HepG2 (cell line): ENCODE measurements around the gene VPS13D. TPM values are rescaled to one million over a fixed set of nuclear protein-coding genes. Genes with fewer than 3 reads are reported as not detected.

ENCODE experiments used
- ATAC-seq: fragments of 200-7000 bp; cut with Tn5 transposase; 3 replicates; pipeline ENCODE4 v1.9.1; 2020; ENCODE audit warnings: mild to moderate bottlenecking, moderate library complexity
- BruUV-seq: library from RNA; stranded (reverse); fragments of 400-500 nt; replicated peaks from 2 replicates; lab custom pipeline; 2021; lab: Mats Ljungman, UMichigan
- CTCF ChIA-PET: fragments of 300-600 bp; formaldehyde crosslinking; extraction: SDS; loops from one replicate; lab custom pipeline; 2021; ENCODE audit warnings: low total read pairs, inconsistent platforms, low intra/inter-chr PET ratio; lab: Yijun Ruan, JAX
- POLR2A ChIA-PET: fragments of 350-600 bp; sonication (Branson Sonifier 250); formaldehyde crosslinking; loops from one replicate; lab custom pipeline; 2020; ENCODE audit warnings: antibody characterized with exemption, inconsistent platforms; lab: Yijun Ruan, JAX
- DNase-seq: peaks from one replicate; pipeline ENCODE4 v3.0.0-alpha.2; 2015; ENCODE audit warnings: low spot score
- FAIRE-seq: peaks from 3 replicates; lab custom pipeline; 2011; peaks lifted over from hg19 to GRCh38; lab: Jason Lieb, UNC
- H2AFZ ChIP-seq: one replicate; pipeline ENCODE4 v1.6.1; 2011; ENCODE audit warnings: low read length, inconsistent platforms
- H3K27ac ChIP-seq: fragments of 300-600 bp; 3 replicates; pipeline ENCODE4 v1.8.0; 2011; ENCODE audit warnings: mixed run types, mild to moderate bottlenecking, mixed read lengths, low read length, inconsistent platforms; ENCODE audit not compliant: insufficient read depth; ENCODE audit errors: extremely low read length
- H3K27me3 ChIP-seq, 2 experiments: fragments of 200-600 bp in 1 of 2; 2 replicates in 1 of 2; 3 replicates in 1 of 2; pipeline versions ENCODE4 v1.6.0 to v1.8.0; 2011; ENCODE audit warnings: low read length in 2 of 2, mild to moderate bottlenecking in 2 of 2, moderate library complexity in 2 of 2, inconsistent platforms in 1 of 2; ENCODE audit not compliant: insufficient read depth in 2 of 2, control insufficient read depth in 1 of 2
- H3K36me3 ChIP-seq, 2 experiments: fragments of 200-600 bp in 1 of 2; replicated peaks in 1 of 2; 2 replicates in 1 of 2; 3 replicates in 1 of 2; pipeline versions ENCODE4 v1.5.1 to v1.8.0; 2011; ENCODE audit warnings: low read length in 2 of 2, inconsistent platforms in 1 of 2; ENCODE audit not compliant: insufficient read depth in 2 of 2, control insufficient read depth in 1 of 2
- H3K4me1 ChIP-seq: 2 replicates; pipeline ENCODE4 v1.5.1; 2012; ENCODE audit warnings: low read length, inconsistent platforms; ENCODE audit not compliant: insufficient read depth
- H3K4me2 ChIP-seq: 2 replicates; pipeline ENCODE4 v1.6.0; 2011; ENCODE audit warnings: low read depth, low read length, inconsistent platforms
- H3K4me3 ChIP-seq, 3 experiments: fragments of 200-600 bp in 1 of 3; sonication (generic), shearing (Covaris generic) in 1 of 3; replicated peaks in 1 of 3; 2 replicates each; pipeline ENCODE4 v1.5.1; 2011 to 2016; ENCODE audit warnings: low read length in 3 of 3, inconsistent platforms in 2 of 3, low read depth in 2 of 3, mild to moderate bottlenecking in 2 of 3, control low read depth in 1 of 3, mixed read lengths in 1 of 3; ENCODE audit not compliant: insufficient read depth in 1 of 3
- H3K79me2 ChIP-seq: one replicate; pipeline ENCODE4 v1.6.1; 2011; ENCODE audit warnings: low read length, inconsistent platforms; ENCODE audit not compliant: insufficient read depth
- H3K9ac ChIP-seq: 2 replicates; pipeline ENCODE4 v1.6.0; 2011; ENCODE audit warnings: mild to moderate bottlenecking, low read depth, low read length, inconsistent platforms; ENCODE audit not compliant: insufficient read depth
- H3K9me3 ChIP-seq: 2 replicates; pipeline ENCODE4 v1.5.1; 2012; ENCODE audit warnings: mild to moderate bottlenecking, low read length
- H4K20me1 ChIP-seq: 2 replicates; pipeline ENCODE4 v1.6.0; 2011; ENCODE audit warnings: inconsistent platforms, mild to moderate bottlenecking, low read length, moderate library complexity; ENCODE audit not compliant: insufficient read depth
- CBX5 ChIP-seq: sonication (generic); formaldehyde crosslinking; IDR thresholded peaks from 2 replicates; pipeline ENCODE4 v1.4.0; 2020; ENCODE audit warnings: missing genetic modification reagents, borderline replicate concordance
- JUN ChIP-seq: sonication (generic); formaldehyde crosslinking; IDR thresholded peaks from 2 replicates; pipeline ENCODE4 v1.4.0; 2020; ENCODE audit warnings: mild to moderate bottlenecking, missing genetic modification reagents
- MYPOP ChIP-seq: sonication (generic); formaldehyde crosslinking; IDR thresholded peaks from 2 replicates; pipeline ENCODE4 v1.8.1; 2023; ENCODE audit warnings: mild to moderate bottlenecking, moderate library complexity, missing genetic modification reagents
- RBAK ChIP-seq: sonication (generic); formaldehyde crosslinking; IDR thresholded peaks from 2 replicates; pipeline ENCODE4 v1.5.1; 2020; ENCODE audit warnings: mild to moderate bottlenecking, missing genetic modification reagents
- TCF12 ChIP-seq, 2 experiments: fragments of 450-650 bp in 1 of 2; sonication (generic) in 1 of 2; formaldehyde crosslinking in 1 of 2; IDR thresholded peaks; 2 replicates each; pipeline versions ENCODE4 v1.6.1 to v1.8.0; 2017 to 2022; ENCODE audit warnings: antibody characterized with exemption in 1 of 2, mild to moderate bottlenecking in 1 of 2, missing genetic modification reagents in 1 of 2, moderate library complexity in 1 of 2
- ZFP37 ChIP-seq: sonication (generic); formaldehyde crosslinking; IDR thresholded peaks from 2 replicates; pipeline ENCODE4 v1.4.0; 2020; ENCODE audit warnings: missing genetic modification reagents, borderline replicate concordance
- ZNF3 ChIP-seq: IDR thresholded peaks from 2 replicates; pipeline ENCODE4 v1.7.0; 2017; ENCODE audit warnings: inconsistent platforms
- ZNF816 ChIP-seq: sonication (generic); formaldehyde crosslinking; IDR thresholded peaks from 2 replicates; pipeline ENCODE4 v1.8.0; 2022; ENCODE audit warnings: missing genetic modification reagents, mild to moderate bottlenecking, borderline replicate concordance
- ZNF850 ChIP-seq: sonication (generic); formaldehyde crosslinking; conservative IDR thresholded peaks from 2 replicates; pipeline ENCODE4 v1.9.0; 2021; ENCODE audit warnings: mild to moderate bottlenecking, missing genetic modification reagents
- WGBS: methylation state at CpG from one replicate; pipeline ENCODE4 v1.1.6; 2017; ENCODE audit warnings: low lambda C conversion rate; 5-methylcytosine and 5-hydroxymethylcytosine counted together
- in situ Hi-C: cut with HindIII; loops from 2 replicates; pipeline ENCODE4 v1.10.0; 2017; ENCODE audit warnings: low pct_unique_long_range_greater_than_20kb; ENCODE audit not compliant: extremely low pct_ligation_motif_present
- intact Hi-C: fragments of 100-400 bp; cut with micrococcal nuclease; formaldehyde crosslinking; loops from one replicate; pipeline ENCODE4 v1.10.0; 2022; ENCODE audit not compliant: unreplicated experiment
- polyA plus RNA-seq, 8 experiments: library from polyadenylated mRNA; depleted of rRNA in 3 of 8; stranded (reverse) in 7 of 8; unstranded in 1 of 8; fragments of >200 nt; fragmentation: Illumina TruSeq in 4 of 8; extraction: Trizol in 4 of 8; gene quantifications; 2 replicates each; pipeline versions ENCODE4 v1.2.1 to v1.2.3, GENCODE V29; 2011 to 2016; ENCODE audit warnings: low read depth in 4 of 8, missing spikeins in 1 of 8, mixed read lengths in 1 of 8; ENCODE audit not compliant: insufficient read depth in 1 of 8
- total RNA-seq, 5 experiments: library from RNA; depleted of rRNA; stranded (reverse); fragments of >200 nt; fragmentation: Illumina TruSeq; extraction: Trizol; gene quantifications; 2 replicates each; pipeline ENCODE4 v1.2.3, GENCODE V29; 2016; ENCODE audit warnings: low read depth in 1 of 5

VPS13D gene
- total and polyA plus RNA-seq, 2 of the 13 experiments (the other 11 are each of a cell fraction or from before 2014, with no cell fraction given), result 8.6 to 13.9 TPM

DNA sequence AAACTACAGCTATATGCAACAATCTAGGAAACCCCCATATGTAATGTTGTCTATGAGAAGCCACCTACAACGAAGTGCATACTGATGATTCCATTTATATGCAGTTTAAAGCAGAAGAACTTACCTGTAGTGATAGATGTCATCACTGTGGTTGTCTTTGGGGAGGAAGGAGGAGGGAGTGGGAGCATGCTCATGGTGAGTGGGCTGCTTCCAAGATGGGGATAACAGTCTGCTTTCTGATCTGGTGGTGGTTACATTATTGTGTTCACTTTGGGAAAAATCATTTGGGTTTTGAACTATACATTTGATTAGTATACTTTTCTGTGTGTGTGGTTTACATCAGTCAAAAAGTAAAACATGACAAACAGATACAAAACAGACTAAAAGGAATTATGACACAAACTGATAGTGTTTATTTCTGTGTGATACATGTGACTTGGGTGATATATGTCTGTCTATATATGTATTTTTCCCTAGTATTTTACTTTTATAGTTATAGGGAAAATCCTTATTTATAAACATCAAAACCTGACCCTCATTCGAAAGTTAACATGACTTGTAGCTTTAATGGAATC, 184.7 kb downstream of the VPS13D start:
- Histone ChIP-seq H3K9ac (no peak overlapping the region), H4K20me1 (no peaks in the 10 kb centered on the region), H2AFZ (no peak overlapping the region), H3K4me1 (peaks cover 45% of the 10 kb centered on the region), H3K4me2 (no peak overlapping the region), H3K79me2 (no peaks in the 10 kb centered on the region), H3K9me3 (0 out of 2 replicates have a peak, but pooled peaks cover 5% of the 10 kb centered on the region), H3K36me3 (peaks cover 3 to 10% of the 10 kb centered on the region in 2 experiments; a peak in 4 of 5 replicates), H3K27me3 (no peaks in the 10 kb centered on the region), H3K27ac (no peak overlapping the region), H3K4me3 (no peak overlapping the region)
- in situ Hi-C loops (no loop called here), intact Hi-C loops (no loop called here)
- POLR2A ChIA-PET, result interaction anchor here (0.9 to 1.7 kb wide), 2 partner anchors 12 to 114 kb away, joined by 3 to 4 read pairs; no protein-coding TSS in a partner anchor
- WGBS, result 90% methylated on average over 2 of the region's 2 CpGs
- no TSS peak for BruUV-seq
- no peak for FAIRE-seq
- TF ChIP-seq MYPOP (CRISPR knock-in tag) (no peak), JUN (CRISPR knock-in tag) (no peak), ZNF816 (no peak), ZNF3 (CRISPR knock-in tag) (no peak)
- no peak for DNase-seq
- no peak for ATAC-seq
- CTCF ChIA-PET, result no interaction called here

DNA sequence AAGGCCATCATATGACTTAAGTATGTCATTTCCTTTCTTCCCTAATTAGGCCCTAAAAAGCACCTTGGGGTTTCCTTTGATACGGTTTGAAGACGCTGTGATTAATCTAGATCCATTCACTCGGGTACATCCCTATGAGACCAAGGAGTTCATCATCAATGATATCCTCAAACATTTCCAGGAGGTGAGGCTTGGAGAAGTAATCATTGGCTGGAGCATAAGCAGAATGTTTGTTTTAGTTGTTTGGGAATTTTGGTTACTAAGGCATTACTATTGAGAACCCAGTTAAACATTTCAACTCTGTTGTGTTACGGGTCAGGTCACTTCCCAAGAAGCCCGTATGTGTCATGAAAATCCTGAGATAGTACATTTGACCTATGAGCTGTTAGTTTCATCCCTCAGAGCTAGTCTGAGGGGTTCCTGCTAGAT, 185.2 kb downstream of the VPS13D start:
- CTCF ChIA-PET, result no interaction called here
- 96% methylated on average over 5 of the region's 5 CpGs for WGBS
- no peak overlapping the region for H3K9ac ChIP-seq
- intact Hi-C loops (no loop called here), in situ Hi-C loops (no loop called here)
- POLR2A ChIA-PET, result interaction anchor here (1.7 kb wide), 1 partner anchor 13 kb away, joined by 4 read pairs; no protein-coding TSS in a partner anchor
- no peak overlapping the region for H2AFZ ChIP-seq
- no peak overlapping the region for H3K27ac ChIP-seq
- 0 out of 2 replicates have a peak, but pooled peaks cover 3% of the 10 kb centered on the region for H3K9me3 ChIP-seq
- H3K4me1 ChIP-seq, result peaks cover 40% of the 10 kb centered on the region
- H4K20me1 ChIP-seq, result no peaks in the 10 kb centered on the region
- no peak overlapping the region for H3K4me2 ChIP-seq
- no peaks in the 10 kb centered on the region for H3K27me3 ChIP-seq
- ATAC-seq (no peak), DNase-seq (no peak), FAIRE-seq (no peak)
- no peak overlapping the region for H3K4me3 ChIP-seq
- H3K36me3 ChIP-seq, result peaks cover 3 to 13% of the 10 kb centered on the region in 2 experiments; a peak in 4 of 5 replicates
- no peaks in the 10 kb centered on the region for H3K79me2 ChIP-seq
- BruUV-seq, result no TSS peak
- TF ChIP-seq CBX5 (CRISPR knock-in tag) (no peak), ZNF850 (no peak), TCF12 (IDR thresholded peaks at IDR 0.05) (no peak), TCF12 (CRISPR knock-in tag; IDR thresholded peaks at IDR 0.05) (no peak), ZNF3 (CRISPR knock-in tag) (no peak), ZFP37 (CRISPR knock-in tag) (no peak), RBAK (CRISPR knock-in tag) (no peak)
